Activated T-helper 1 cell treated with anti-CD3 and anti-CD28 coated beads, Interleukin-12 subunit alpha, Interleukin-12 subunit beta, Interleukin-2, Interleukin-4 antibody, amounts not matched to agents 30 ng/mL and 10 ng/mL and 1 ng/mL, durations not matched to agents 14 hours and 24 hours and 36 hours (primary cell): ENCODE results near the gene APC2. TPM values are rescaled to one million over a fixed set of nuclear protein-coding genes. Genes with fewer than 3 reads are reported as not detected.
"Not testable (repeated sequence)": the region's sequence is repeated elsewhere in the genome, so short reads cannot be mapped to it uniquely, and the experiment has no call there.

Source experiments
- DNase-seq: peaks from one replicate; pipeline ENCODE4 v3.0.0; 2021; ENCODE audit warnings: low spot score
- H3K27ac Mint-ChIP-seq: one replicate; pipeline ENCODE4 v1.8.0; 2021; ENCODE audit warnings: mild to moderate bottlenecking, mixed read lengths
- H3K27me3 Mint-ChIP-seq: one replicate; pipeline ENCODE4 v1.8.0; 2022; ENCODE audit warnings: mild to moderate bottlenecking, moderate library complexity, mixed read lengths; ENCODE audit not compliant: insufficient read depth
- H3K36me3 Mint-ChIP-seq: one replicate; pipeline ENCODE4 v1.8.0; 2021; ENCODE audit warnings: low read depth, mixed read lengths
- H3K4me1 Mint-ChIP-seq: one replicate; pipeline ENCODE4 v1.8.0; 2021; ENCODE audit warnings: low read depth, mixed read lengths
- H3K4me3 Mint-ChIP-seq: one replicate; pipeline ENCODE4 v1.8.0; 2021; ENCODE audit warnings: mild to moderate bottlenecking, moderate library complexity, mixed read lengths
- H3K9me3 Mint-ChIP-seq: one replicate; pipeline ENCODE4 v1.8.0; 2021; ENCODE audit warnings: mixed read lengths
- intact Hi-C: fragments of 100-400 bp; cut with micrococcal nuclease; formaldehyde crosslinking; loops from one replicate; pipeline ENCODE4 v1.15.1; 2024
- total RNA-seq: library from RNA; stranded (reverse); gene quantifications from 2 replicates; pipeline ENCODE4 v1.2.3, GENCODE V29; 2022

Gene APC2
- total RNA-seq, 1 donor from 2014 or later: 0.16 TPM

GRCh38 chr19:1511318-1512317 is 61.7 kb downstream of the APC2 start:
- peaks cover 16% of the 10 kb centered on the region for H3K27me3 Mint-ChIP-seq
- peak overlapping the region; percentile 71 for H3K4me3 Mint-ChIP-seq
- no peak overlapping the region for H3K27ac Mint-ChIP-seq
- H3K4me1 Mint-ChIP-seq: peaks cover 6% of the 10 kb centered on the region
- intact Hi-C loops: loop anchor here (2.0 to 5.0 kb wide), 2 partner anchors 67 to 234 kb away; partner anchors contain the start of gene FAM174C
- no peak for DNase-seq
- H3K36me3 Mint-ChIP-seq: peaks cover 2% of the 10 kb centered on the region
- peaks cover 4% of the 10 kb centered on the region for H3K9me3 Mint-ChIP-seq

GRCh38 chr19:1512671-1513498 is 63.0 kb downstream of the APC2 start, which contains the start of gene ADAMTSL5:
TSS of gene ADAMTSL5 (minus strand) at chr19:1513019. CDS start at chr19:1510943, 2,076 bp downstream.
- H3K27ac Mint-ChIP-seq: no peak within 1 kb of the TSS
- peak within 1 kb of the TSS; percentile 71 for H3K4me3 Mint-ChIP-seq
- no peaks in the 10 kb centered on the region for H3K9me3 Mint-ChIP-seq
- H3K4me1 Mint-ChIP-seq: peaks cover under 1% of the 10 kb centered on the region
- H3K27me3 Mint-ChIP-seq: peaks cover 12% of the 10 kb centered on the region
- intact Hi-C loops: loop anchor here (1.0 to 5.0 kb wide), 4 partner anchors 23 to 236 kb away; partner anchors contain the start of genes C19orf25, FAM174C and PCSK4
- peaks cover 2% of the 10 kb centered on the region for H3K36me3 Mint-ChIP-seq
- DNase-seq: peak; percentile 63

DNA sequence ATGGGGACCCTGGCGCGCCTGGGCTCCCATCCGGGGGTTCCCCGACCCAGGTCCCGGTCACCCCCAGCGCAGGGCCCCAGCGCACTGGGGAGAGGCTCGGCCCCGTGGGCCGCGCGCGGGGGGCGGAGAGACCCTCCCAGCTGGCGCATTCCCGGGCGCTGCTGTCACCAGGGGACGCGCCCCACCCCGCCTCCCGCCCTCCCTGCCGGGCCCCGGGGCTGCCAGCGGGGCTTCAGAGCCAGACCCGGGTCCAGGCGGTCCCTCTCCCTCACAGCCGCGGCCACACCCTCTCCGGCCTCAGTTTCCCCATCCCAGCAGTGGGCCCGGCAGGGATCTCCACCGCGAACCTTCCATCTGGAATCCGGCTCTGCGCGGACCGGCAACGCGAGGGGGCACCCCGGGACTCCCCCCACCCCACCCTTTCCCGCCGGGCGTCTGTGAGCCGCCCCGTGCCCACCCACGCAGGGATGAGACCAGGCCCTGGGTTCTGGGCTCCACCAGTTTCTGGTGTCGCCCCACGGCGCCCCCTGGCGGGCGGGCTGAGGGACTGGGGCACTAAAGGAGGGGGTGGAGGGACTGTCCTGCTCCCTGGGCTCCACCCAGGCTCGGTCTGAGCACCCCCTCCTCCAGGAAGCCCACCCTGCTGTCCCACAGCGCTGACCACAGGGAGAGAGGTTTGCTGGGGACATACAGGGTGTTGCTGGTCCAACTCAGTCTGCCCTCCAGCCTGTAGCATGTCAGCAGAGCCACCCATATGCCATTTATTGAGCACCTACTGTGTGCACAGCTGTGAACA is 63.8 kb downstream of the APC2 start:
- peaks cover 12% of the 10 kb centered on the region for H3K27me3 Mint-ChIP-seq
- peak; percentile 57 for DNase-seq
- H3K4me3 Mint-ChIP-seq: no peak overlapping the region
- H3K4me1 Mint-ChIP-seq: no peaks in the 10 kb centered on the region
- no peaks in the 10 kb centered on the region for H3K9me3 Mint-ChIP-seq
- intact Hi-C loops: loop anchor here (1.0 to 5.0 kb wide), 4 partner anchors 23 to 236 kb away; partner anchors contain the start of genes C19orf25, FAM174C and PCSK4
- no peak overlapping the region for H3K27ac Mint-ChIP-seq
- H3K36me3 Mint-ChIP-seq: peaks cover under 1% of the 10 kb centered on the region

- Mint-ChIP-seq H3K36me3 (no peaks in the 10 kb centered on the region), H3K27me3 (peaks cover 12% of the 10 kb centered on the region), H3K9me3 (no peaks in the 10 kb centered on the region), H3K27ac (no peak overlapping the region), H3K4me1 (no peaks in the 10 kb centered on the region), H3K4me3 (no peak overlapping the region)
- intact Hi-C loops: loop anchor here (5.0 kb wide), 1 partner anchor 237 kb away; the partner anchor contains the start of gene FAM174C
- no peak for DNase-seq
Measured at GRCh38 chr19:1514295-1514661, 64.4 kb downstream of the APC2 start.

DNA sequence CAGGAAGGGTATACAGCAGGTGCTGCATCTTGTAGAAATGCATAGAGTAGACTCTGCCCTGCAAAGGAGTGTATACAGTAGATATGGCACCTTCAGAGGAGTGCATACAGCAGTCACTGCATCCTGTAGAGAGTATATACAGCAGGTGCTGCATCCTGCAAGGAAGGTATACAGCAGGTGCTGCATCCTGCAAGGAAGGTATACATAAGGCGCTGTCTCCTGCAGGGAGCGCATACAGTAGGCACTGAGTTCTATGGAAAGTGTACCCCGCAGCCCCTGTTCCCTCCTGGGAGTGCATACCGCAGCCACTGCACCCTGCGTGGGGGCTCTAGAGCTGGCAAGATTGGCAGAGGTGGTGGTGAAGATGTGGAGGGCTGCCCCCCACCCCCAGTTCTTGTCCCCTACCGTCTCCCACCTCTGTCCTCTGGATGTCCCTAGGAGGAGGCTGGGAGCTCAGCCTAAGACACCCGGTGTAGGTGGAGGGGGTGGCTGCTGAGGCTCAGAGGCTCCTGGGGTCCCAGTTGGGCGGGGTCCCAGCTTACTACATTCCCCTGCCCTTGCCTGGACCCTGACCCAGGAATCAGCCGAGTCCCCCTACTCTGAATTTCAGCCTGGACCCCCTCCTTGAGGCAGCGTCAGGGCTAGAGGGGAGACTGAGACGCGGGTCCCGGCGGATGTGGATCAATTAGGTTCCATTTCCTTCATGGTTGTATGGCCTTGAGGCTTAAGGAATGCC is 65.2 kb downstream of the APC2 start:
- DNase-seq: no peak
- Mint-ChIP-seq H3K4me3 (no peak overlapping the region), H3K36me3 (no peaks in the 10 kb centered on the region), H3K4me1 (no peaks in the 10 kb centered on the region), H3K9me3 (no peaks in the 10 kb centered on the region), H3K27ac (no peak overlapping the region), H3K27me3 (peaks cover 8% of the 10 kb centered on the region)
- intact Hi-C loops: loop anchor here (5.0 kb wide), 1 partner anchor 238 kb away; the partner anchor contains the start of gene FAM174C

- Mint-ChIP-seq H3K9me3 (no peaks in the 10 kb centered on the region), H3K27ac (no peak overlapping the region), H3K4me3 (no peak overlapping the region), H3K27me3 (peaks cover 2% of the 10 kb centered on the region), H3K4me1 (no peaks in the 10 kb centered on the region), H3K36me3 (no peaks in the 10 kb centered on the region)
- intact Hi-C loops: no loop called here
- DNase-seq: no peak
Measured at GRCh38 chr19:1516395-1516753, 66.5 kb downstream of the APC2 start.

GRCh38 chr19:1518471-1518870 is 68.5 kb downstream of the APC2 start:
- Mint-ChIP-seq H3K9me3 (no peaks in the 10 kb centered on the region), H3K36me3 (no peaks in the 10 kb centered on the region), H3K27ac (no peak overlapping the region), H3K4me1 (no peaks in the 10 kb centered on the region), H3K4me3 (no peak overlapping the region), H3K27me3 (peaks cover 9% of the 10 kb centered on the region)
- intact Hi-C loops: no loop called here
- no peak for DNase-seq

GRCh38 chr19:1519802-1520201 is 69.9 kb downstream of the APC2 start:
- H3K4me1 Mint-ChIP-seq, intact Hi-C loops, H3K4me3 Mint-ChIP-seq, H3K36me3 Mint-ChIP-seq, H3K9me3 Mint-ChIP-seq, DNase-seq, H3K27ac Mint-ChIP-seq: not testable (repeated sequence)
- H3K27me3 Mint-ChIP-seq: peaks cover 14% of the 10 kb centered on the region

DNA sequence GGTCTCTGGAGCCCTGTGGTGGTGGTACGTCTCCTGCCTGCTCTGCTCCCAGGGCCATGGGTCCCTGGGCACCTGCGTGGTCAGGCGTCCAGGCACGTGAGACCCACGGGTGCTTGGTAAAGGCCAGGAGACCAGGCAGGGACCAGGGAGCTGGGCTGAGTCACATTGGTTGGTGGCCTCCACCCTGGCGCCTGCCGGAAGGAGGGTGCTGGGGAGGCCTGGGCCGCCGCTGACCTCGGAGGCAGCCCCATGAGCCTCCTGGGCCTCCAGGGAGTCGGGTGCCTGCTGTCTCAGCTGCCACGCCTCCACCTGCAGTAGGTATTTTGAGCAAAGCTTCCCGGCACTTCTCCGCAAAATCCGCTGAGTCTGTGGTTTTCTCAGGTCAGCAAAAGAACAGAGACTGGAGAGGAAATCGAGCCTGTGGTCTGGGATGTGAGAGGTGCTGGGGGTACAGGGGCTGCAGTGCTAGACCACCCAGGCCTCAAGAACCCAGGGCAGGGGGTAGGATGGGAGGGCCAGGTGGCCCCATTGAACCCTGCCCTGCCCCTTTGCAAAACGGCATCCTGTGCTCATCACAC is 70.4 kb downstream of the APC2 start:
- DNase-seq: no peak
- no peaks in the 10 kb centered on the region for H3K9me3 Mint-ChIP-seq
- H3K27me3 Mint-ChIP-seq: peaks cover 16% of the 10 kb centered on the region
- H3K36me3 Mint-ChIP-seq: no peaks in the 10 kb centered on the region
- intact Hi-C loops: no loop called here
- H3K27ac Mint-ChIP-seq: no peak overlapping the region
- no peaks in the 10 kb centered on the region for H3K4me1 Mint-ChIP-seq
- H3K4me3 Mint-ChIP-seq: no peak overlapping the region

GRCh38 chr19:1521636-1522035 is 71.7 kb downstream of the APC2 start:
- DNase-seq: no peak
- Mint-ChIP-seq H3K36me3 (no peaks in the 10 kb centered on the region), H3K27me3 (peaks cover 16% of the 10 kb centered on the region), H3K4me1 (no peaks in the 10 kb centered on the region), H3K4me3 (no peak overlapping the region), H3K9me3 (no peaks in the 10 kb centered on the region), H3K27ac (no peak overlapping the region)
- intact Hi-C loops: no loop called here

- Mint-ChIP-seq H3K4me1 (no peaks in the 10 kb centered on the region), H3K36me3 (no peaks in the 10 kb centered on the region), H3K9me3 (no peaks in the 10 kb centered on the region), H3K4me3 (no peak overlapping the region), H3K27ac (no peak overlapping the region), H3K27me3 (peaks cover 16% of the 10 kb centered on the region)
- DNase-seq: no peak
- intact Hi-C loops: no loop called here
Measured at GRCh38 chr19:1522061-1522460, 72.1 kb downstream of the APC2 start.
